Dermis microvascular lymphatic vessel endothelial cell (primary cell): ENCODE data around the gene RPL19. TPM values are rescaled to one million over a fixed set of nuclear protein-coding genes. Genes with fewer than 3 reads are reported as not detected.
A peak's percentile ranks its signal among the peaks of the same experiment; 100 is the strongest.

ENCODE experiments used
- DNase-seq, 2 donors: peaks; one replicate each; pipeline versions ENCODE4 v3.0.0 to v3.0.0-alpha.2; 2010; ENCODE audit warnings: low read depth in 2 of 2
- total RNA-seq: library from RNA; depleted of rRNA; stranded (reverse); fragments of >200 nt; gene quantifications from 2 replicates; pipeline ENCODE4 v1.2.1, GENCODE V29; 2014

RPL19 gene
- total RNA-seq, 1 donor from 2014 or later: 1,104 TPM

GRCh38 chr17:39223907-39224777 is 24.1 kb downstream of the RPL19 start:
- DNase-seq: no peak

- DNase-seq: no peak
Observed at GRCh38 chr17:39224778-39225307, 24.8 kb downstream of the RPL19 start.

GRCh38 chr17:39225308-39225958 is 25.4 kb downstream of the RPL19 start, which contains the start of gene STAC2:
TSS of gene STAC2 (minus strand) at chr17:39225945. CDS start at chr17:39225502, 443 bp downstream.
- DNase-seq: no peak

- peak in 1 of 2 donors; percentile 55 for DNase-seq
Observed at GRCh38 chr17:39225959-39226683, 26.0 kb downstream of the RPL19 start.

GRCh38 chr17:39227364-39227919 is 27.4 kb downstream of the RPL19 start:
- no peak for DNase-seq

- peak in 1 of 2 donors; percentile 58 for DNase-seq
Observed at GRCh38 chr17:39229274-39229913, 29.3 kb downstream of the RPL19 start.

GRCh38 chr17:39230361-39230760 is 30.3 kb downstream of the RPL19 start:
- no peak for DNase-seq

GRCh38 chr17:39231091-39231561 is 31.0 kb downstream of the RPL19 start:
- no peak for DNase-seq

- peak in 1 of 2 donors; percentile 40 for DNase-seq
Observed at GRCh38 chr17:39231591-39232551, 31.8 kb downstream of the RPL19 start.

GRCh38 chr17:39235555-39236449 is 35.7 kb downstream of the RPL19 start:
- DNase-seq: peak in 1 of 2 donors; percentile 64

- no peak for DNase-seq
Observed at GRCh38 chr17:39236450-39236927, 36.4 kb downstream of the RPL19 start.

GRCh38 chr17:39236981-39237441 is 36.9 kb downstream of the RPL19 start:
- no peak for DNase-seq

- DNase-seq: no peak
Observed at GRCh38 chr17:39237586-39237985, 37.5 kb downstream of the RPL19 start.

- peak in 1 of 2 donors; percentile 21 for DNase-seq
Observed at GRCh38 chr17:39238311-39238972, 38.4 kb downstream of the RPL19 start.

GRCh38 chr17:39239640-39240314 is 39.7 kb downstream of the RPL19 start:
- DNase-seq: peak in 1 of 2 donors; percentile 45

GRCh38 chr17:39240631-39241030 is 40.5 kb downstream of the RPL19 start:
- no peak for DNase-seq

- no peak for DNase-seq
Observed at GRCh38 chr17:39243155-39243554, 43.1 kb downstream of the RPL19 start.
